Measurements from ENCODE around the gene PLD1.

DNA sequence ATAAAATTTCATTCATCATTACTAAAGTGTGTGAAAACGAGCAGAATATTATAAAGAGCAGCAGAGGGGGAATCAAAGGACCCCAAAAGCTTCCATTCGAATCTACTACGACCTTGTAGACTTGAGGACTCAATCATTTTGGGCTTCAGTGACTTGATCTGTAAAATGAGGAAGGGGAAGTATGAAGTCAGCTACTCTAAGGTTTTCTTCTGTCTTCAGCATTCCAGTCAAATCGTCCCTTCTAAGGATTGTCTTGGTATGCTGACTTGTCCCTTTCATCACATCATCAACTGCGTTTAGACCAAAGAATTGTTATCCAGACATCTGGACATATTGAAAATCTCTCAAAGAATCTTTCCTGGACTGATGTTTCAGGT, 44.8 kb downstream of the PLD1 start:
- TF ChIP-seq, protein P1, sequence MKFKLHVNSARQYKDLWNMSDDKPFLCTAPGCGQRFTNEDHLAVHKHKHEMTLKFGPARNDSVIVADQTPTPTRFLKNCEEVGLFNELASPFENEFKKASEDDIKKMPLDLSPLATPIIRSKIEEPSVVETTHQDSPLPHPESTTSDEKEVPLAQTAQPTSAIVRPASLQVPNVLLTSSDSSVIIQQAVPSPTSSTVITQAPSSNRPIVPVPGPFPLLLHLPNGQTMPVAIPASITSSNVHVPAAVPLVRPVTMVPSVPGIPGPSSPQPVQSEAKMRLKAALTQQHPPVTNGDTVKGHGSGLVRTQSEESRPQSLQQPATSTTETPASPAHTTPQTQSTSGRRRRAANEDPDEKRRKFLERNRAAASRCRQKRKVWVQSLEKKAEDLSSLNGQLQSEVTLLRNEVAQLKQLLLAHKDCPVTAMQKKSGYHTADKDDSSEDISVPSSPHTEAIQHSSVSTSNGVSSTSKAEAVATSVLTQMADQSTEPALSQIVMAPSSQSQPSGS (tag by site-specific recombination; IDR thresholded peaks at IDR 0.05; ENCODE audit: low read depth) = no peak
- TF ChIP-seq, protein P2, sequence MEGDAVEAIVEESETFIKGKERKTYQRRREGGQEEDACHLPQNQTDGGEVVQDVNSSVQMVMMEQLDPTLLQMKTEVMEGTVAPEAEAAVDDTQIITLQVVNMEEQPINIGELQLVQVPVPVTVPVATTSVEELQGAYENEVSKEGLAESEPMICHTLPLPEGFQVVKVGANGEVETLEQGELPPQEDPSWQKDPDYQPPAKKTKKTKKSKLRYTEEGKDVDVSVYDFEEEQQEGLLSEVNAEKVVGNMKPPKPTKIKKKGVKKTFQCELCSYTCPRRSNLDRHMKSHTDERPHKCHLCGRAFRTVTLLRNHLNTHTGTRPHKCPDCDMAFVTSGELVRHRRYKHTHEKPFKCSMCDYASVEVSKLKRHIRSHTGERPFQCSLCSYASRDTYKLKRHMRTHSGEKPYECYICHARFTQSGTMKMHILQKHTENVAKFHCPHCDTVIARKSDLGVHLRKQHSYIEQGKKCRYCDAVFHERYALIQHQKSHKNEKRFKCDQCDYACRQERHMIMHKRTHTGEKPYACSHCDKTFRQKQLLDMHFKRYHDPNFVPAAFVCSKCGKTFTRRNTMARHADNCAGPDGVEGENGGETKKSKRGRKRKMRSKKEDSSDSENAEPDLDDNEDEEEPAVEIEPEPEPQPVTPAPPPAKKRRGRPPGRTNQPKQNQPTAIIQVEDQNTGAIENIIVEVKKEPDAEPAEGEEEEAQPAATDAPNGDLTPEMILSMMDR (tag by site-specific recombination; IDR thresholded peaks at IDR 0.05) = no peak
- no peak for TF ChIP-seq YY1 (tag by site-specific recombination; IDR thresholded peaks at IDR 0.05)
- TF ChIP-seq ZNF114 (tag by site-specific recombination; IDR thresholded peaks at IDR 0.05) = no peak

Data from HEK293 (cell line).